GM13977 (cell line): ENCODE measurements around the gene SF3B5.

Source experiments
- DNase-seq: peaks from one replicate; pipeline ENCODE4 v3.0.0; 2012; ENCODE audit warnings: low spot score
- in situ Hi-C: fragments of 300-500 bp; cut with MboI; formaldehyde crosslinking; loops from one replicate; pipeline ENCODE4 v1.12.0; 2022; ENCODE audit warnings: low sequenced_read_pairs, low pct_unique_long_range_greater_than_20kb, mixed read lengths, inconsistent platforms; ENCODE audit not compliant: unreplicated experiment
- TF ChIP-seq, protein P1 (sequence below): IDR thresholded peaks from 2 replicates; pipeline ENCODE4 v1.5.1; 2012; ENCODE audit warnings: mild to moderate bottlenecking, control low read depth; ENCODE audit not compliant: insufficient read depth; ENCODE audit errors: extremely low read depth, missing control alignments

SF3B5 gene

DNA sequence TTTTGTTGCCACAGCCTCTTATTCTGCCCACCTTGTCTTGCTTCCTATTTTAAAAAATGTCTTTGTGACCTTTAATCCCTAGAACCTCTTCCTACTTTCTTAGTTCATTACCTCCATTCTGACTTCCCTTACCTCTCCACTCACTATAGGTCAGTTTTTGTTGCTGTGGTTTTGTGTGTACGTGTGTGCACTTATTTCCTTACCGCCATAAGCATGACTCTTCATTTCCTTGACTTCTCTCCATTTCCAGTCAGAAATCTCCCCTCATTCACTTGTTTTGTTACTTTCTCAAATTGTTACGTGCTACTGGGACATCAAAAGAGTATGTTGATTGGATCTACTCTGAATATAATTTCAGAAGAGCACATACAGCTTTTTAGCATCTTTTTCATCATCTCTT is 26.6 kb downstream of the SF3B5 start:
- in situ Hi-C loops, result no loop called here
- TF ChIP-seq, protein P1, sequence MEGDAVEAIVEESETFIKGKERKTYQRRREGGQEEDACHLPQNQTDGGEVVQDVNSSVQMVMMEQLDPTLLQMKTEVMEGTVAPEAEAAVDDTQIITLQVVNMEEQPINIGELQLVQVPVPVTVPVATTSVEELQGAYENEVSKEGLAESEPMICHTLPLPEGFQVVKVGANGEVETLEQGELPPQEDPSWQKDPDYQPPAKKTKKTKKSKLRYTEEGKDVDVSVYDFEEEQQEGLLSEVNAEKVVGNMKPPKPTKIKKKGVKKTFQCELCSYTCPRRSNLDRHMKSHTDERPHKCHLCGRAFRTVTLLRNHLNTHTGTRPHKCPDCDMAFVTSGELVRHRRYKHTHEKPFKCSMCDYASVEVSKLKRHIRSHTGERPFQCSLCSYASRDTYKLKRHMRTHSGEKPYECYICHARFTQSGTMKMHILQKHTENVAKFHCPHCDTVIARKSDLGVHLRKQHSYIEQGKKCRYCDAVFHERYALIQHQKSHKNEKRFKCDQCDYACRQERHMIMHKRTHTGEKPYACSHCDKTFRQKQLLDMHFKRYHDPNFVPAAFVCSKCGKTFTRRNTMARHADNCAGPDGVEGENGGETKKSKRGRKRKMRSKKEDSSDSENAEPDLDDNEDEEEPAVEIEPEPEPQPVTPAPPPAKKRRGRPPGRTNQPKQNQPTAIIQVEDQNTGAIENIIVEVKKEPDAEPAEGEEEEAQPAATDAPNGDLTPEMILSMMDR, result no peak
- no peak for DNase-seq

DNA sequence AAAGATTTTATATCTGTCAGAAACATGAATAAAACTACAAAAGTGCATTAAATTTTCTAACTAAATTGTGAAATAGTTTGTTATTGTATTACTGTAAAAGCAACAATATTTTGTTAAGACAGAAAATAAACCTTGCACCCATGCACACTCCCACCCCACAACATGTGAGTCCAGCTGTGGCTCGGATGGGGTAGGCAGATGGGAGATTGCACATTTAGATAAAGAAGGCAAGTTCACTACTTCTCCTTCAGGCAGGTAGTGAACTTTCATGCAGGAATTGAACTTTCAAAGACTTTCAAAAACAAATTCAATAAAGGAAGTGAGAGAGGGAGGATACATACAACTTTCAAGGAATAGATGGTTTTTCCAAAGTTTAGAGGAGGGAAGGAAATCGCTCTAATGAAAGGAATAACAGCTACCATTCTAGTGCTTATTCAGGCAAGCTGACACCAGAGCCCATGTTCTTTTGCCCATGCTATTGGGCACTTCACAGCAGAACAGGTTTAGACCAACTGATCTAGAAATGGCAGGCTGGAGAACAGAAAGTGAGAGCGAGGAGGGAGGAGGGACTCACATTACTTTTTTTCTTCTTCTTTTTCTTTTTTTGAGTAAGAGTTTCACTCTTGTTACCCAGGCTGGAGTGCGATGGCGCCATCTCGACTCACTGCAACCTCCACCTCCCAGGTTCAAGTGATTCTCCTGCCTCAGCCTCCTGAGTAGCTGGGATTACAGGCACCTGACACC is 28.5 kb downstream of the SF3B5 start:
- in situ Hi-C loops, result no loop called here
- DNase-seq, result peak; percentile 68
- TF ChIP-seq, protein P1, result no peak

DNA sequence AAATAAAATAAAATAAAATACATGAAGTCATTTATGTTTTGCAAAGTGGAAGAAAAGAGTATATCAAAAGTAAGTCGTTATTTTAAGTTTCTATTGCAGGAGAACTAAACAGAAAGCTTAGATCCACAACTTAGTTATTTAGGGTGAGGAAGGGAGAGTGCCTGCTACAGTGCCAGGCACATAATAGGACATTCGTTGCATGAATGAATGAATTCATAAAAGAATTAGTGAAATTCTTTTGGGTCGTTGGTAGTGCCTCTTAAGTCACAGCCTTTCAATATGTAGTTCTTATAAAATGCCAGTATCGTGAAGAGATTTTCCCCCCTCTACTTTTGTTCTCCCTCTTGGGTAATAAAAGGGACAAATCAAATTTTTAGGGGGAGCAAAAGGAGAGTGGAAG is 29.1 kb downstream of the SF3B5 start:
- in situ Hi-C loops, result no loop called here
- TF ChIP-seq, protein P1, result no peak
- DNase-seq, result no peak

DNA sequence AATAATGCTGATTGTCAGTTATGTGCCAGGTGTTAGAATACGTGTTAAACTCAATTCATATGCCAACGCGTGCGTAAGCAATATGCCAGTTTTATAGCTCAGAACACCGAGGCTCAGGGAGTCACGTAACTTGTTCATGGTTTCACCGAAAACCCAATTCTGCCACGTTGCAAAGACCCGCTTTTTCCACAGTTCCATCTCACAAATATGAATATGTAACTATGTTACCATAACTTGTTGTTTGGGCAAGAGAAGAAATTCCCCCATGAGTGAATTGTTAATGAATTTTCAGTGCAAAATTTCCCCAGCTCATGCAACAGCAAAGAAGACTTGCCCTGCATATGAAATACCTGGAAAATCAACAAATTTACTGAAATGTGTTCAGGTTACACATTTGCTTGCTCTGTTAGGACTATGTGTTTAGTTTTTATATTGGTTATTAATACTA is 30.1 kb downstream of the SF3B5 start:
- DNase-seq, result peak; percentile 24
- in situ Hi-C loops, result no loop called here
- TF ChIP-seq, protein P1, result no peak

DNA sequence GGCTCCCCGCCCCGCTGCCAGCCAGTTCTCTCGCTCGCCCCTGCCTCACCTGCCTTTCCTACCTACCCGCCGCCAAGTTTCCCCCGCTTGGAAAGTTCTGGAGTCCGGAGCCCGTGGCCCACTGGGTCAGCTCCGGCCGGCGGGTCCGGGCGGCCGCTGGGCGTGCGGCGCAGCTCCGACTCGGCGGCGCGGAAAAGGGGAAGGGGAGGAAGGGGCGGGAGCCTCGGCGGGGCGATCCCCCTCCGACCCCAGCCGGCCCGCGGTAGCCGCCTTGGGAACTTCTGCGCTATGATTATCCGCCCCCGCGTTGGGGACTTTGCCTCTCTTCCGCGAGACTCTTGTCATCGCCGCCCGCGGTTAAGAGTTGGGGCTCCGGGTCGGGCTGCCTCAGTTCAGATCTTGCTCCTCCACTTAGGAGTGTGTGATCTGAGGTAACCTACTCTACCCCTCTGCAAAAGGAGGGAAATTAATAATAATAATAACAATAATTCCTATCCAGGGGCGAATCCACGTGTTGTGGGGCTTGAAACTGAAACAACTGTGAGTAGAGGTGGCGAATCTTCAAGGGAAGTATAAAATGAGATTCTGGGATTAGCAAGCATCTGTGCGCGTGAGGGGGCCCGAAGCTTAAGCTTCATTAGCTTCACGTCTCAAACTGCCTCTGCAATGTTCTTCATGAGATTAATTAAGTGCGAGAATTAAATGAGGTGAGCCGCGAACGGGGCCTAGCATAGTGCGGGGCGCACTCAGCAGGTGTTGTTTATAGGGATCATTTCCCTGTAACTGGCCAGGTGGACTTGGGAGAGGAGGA is 30.8 kb downstream of the SF3B5 start:
- in situ Hi-C loops, result no loop called here
- peak; percentile 66 for DNase-seq

DNA sequence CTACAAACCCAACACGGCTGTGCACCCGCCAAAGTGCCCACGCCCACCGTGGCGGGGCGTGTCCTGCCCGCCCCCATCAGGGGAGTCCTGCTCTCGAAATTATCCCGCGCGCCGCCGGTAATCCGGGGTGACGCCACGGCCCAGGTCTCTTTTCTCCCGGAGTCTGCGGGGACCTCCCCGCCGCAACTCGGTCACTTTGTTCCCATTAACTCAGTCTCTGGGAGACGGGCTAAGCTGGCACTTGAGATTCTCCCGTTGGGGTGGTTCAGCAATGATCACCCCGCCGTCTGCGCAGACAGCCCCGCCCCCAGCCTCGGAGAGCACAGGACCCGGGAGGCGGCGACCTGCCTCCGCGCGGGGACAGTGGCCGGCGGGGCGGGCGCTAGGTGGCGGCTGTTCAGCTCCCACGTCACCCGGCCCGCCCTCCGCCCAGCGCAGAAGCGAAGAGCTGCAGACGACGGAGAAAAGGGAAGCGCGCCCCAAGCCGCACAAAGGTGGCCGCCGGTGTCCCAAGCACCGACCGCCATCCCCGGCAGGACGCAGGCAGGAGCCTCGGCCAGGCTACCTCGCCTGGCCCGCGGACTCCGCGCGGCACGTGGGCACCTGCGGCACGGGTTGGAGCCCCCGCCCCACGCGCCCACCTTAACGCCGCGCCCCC is 31.5 kb downstream of the SF3B5 start:
- TF ChIP-seq, protein P1, result peak; percentile 43
- DNase-seq, result peak; percentile 96
- in situ Hi-C loops, result no loop called here

More for the DNA sequence above, 30.8 kb downstream of the SF3B5 start:
- TF ChIP-seq, protein P1, result no peak
